IPS-NIHi7 (cell line): ENCODE data around the gene KCTD19.
A peak's percentile ranks its signal among the peaks of the same experiment; 100 is the strongest.

Source experiments
- DNase-seq: peaks from one replicate; pipeline ENCODE4 v3.0.0; 2012; ENCODE audit warnings: mixed read lengths; ENCODE audit errors: extremely low spot score

Gene KCTD19

GRCh38 chr16:67326115-67326471 is 448 bp downstream of the KCTD19 start:
- no peak for DNase-seq

GRCh38 chr16:67317853-67318252 is 8.7 kb downstream of the KCTD19 start:
- no peak for DNase-seq

GRCh38 chr16:67312719-67313118 is 13.8 kb downstream of the KCTD19 start:
- DNase-seq, result no peak

GRCh38 chr16:67311607-67312488 is 14.7 kb downstream of the KCTD19 start:
- DNase-seq, result no peak

GRCh38 chr16:67310561-67310960 is 16.0 kb downstream of the KCTD19 start:
- no peak for DNase-seq

- no peak for DNase-seq
Measured at GRCh38 chr16:67305216-67306071, 21.1 kb downstream of the KCTD19 start.

- DNase-seq, result no peak
Measured at GRCh38 chr16:67304020-67304419, 22.5 kb downstream of the KCTD19 start.

- no peak for DNase-seq
Measured at GRCh38 chr16:67302970-67303369, 23.6 kb downstream of the KCTD19 start.

GRCh38 chr16:67302076-67302475 is 24.5 kb downstream of the KCTD19 start:
- no peak for DNase-seq

- DNase-seq, result no peak
Measured at GRCh38 chr16:67301080-67301782, 25.3 kb downstream of the KCTD19 start.

GRCh38 chr16:67299269-67299668 is 27.3 kb downstream of the KCTD19 start:
- DNase-seq, result no peak

- DNase-seq, result no peak
Measured at GRCh38 chr16:67298277-67298676, 28.3 kb downstream of the KCTD19 start.

GRCh38 chr16:67296420-67296819 is 30.1 kb downstream of the KCTD19 start:
- no peak for DNase-seq

- DNase-seq, result peak; percentile 50
Measured at GRCh38 chr16:67294938-67295361, 31.6 kb downstream of the KCTD19 start.

- no peak for DNase-seq
Measured at GRCh38 chr16:67294171-67294757, 32.3 kb downstream of the KCTD19 start.

- DNase-seq, result no peak
Measured at GRCh38 chr16:67291461-67291860, 35.1 kb downstream of the KCTD19 start.

GRCh38 chr16:67287960-67288359 is 38.6 kb downstream of the KCTD19 start:
- DNase-seq, result no peak

- DNase-seq, result no peak
Measured at GRCh38 chr16:67286441-67287235, 39.9 kb downstream of the KCTD19 start.

GRCh38 chr16:67284699-67285646 is 41.6 kb downstream of the KCTD19 start:
- DNase-seq, result peak; percentile 92
